Hepatocyte (in vitro differentiated cells): ENCODE results near the gene TRAPPC13.

Experiments
- CTCF ChIP-seq: fragments of 200-600 bp; sonication (generic); IDR thresholded peaks from 2 replicates; pipeline ENCODE4 v1.5.1; 2016; ENCODE audit warnings: antibody characterized with exemption, mild to moderate bottlenecking; ENCODE audit not compliant: poor library complexity
- EZH2 ChIP-seq: fragments of 200-600 bp; sonication (generic); IDR thresholded peaks from 2 replicates; pipeline ENCODE4 v1.6.1; 2016; ENCODE audit warnings: antibody characterized with exemption, mild to moderate bottlenecking, borderline replicate concordance
- EZH2phosphoT487 ChIP-seq: fragments of 200-600 bp; sonication (generic); IDR thresholded peaks from one replicate; pipeline ENCODE4 v1.6.1; 2018; ENCODE audit warnings: antibody characterized with exemption, mild to moderate bottlenecking, low read depth, moderate library complexity; ENCODE audit not compliant: unreplicated experiment, severe bottlenecking

- TF ChIP-seq EZH2 (no peak), CTCF (no peak), EZH2phosphoT487 (no peak)
These were observed 6.2 kb downstream of the TRAPPC13 start for GRCh38 chr5:65630981-65631380.
